HepG2 (cell line): ENCODE results near the gene UNC5B. TPM values are rescaled to one million over a fixed set of nuclear protein-coding genes. Genes with fewer than 3 reads are reported as not detected.

Experiments used
- ATAC-seq: fragments of 200-7000 bp; cut with Tn5 transposase; 3 replicates; pipeline ENCODE4 v1.9.1; 2020; ENCODE audit warnings: mild to moderate bottlenecking, moderate library complexity
- BruUV-seq: library from RNA; stranded (reverse); fragments of 400-500 nt; replicated peaks from 2 replicates; lab custom pipeline; 2021; lab: Mats Ljungman, UMichigan
- CTCF ChIA-PET: fragments of 300-600 bp; formaldehyde crosslinking; extraction: SDS; loops from one replicate; lab custom pipeline; 2021; ENCODE audit warnings: low total read pairs, inconsistent platforms, low intra/inter-chr PET ratio; lab: Yijun Ruan, JAX
- POLR2A ChIA-PET: fragments of 350-600 bp; sonication (Branson Sonifier 250); formaldehyde crosslinking; loops from one replicate; lab custom pipeline; 2020; ENCODE audit warnings: antibody characterized with exemption, inconsistent platforms; lab: Yijun Ruan, JAX
- DNase-seq: peaks from one replicate; pipeline ENCODE4 v3.0.0-alpha.2; 2015; ENCODE audit warnings: low spot score
- FAIRE-seq: peaks from 3 replicates; lab custom pipeline; 2011; peaks lifted over from hg19 to GRCh38; lab: Jason Lieb, UNC
- H2AFZ ChIP-seq: one replicate; pipeline ENCODE4 v1.6.1; 2011; ENCODE audit warnings: low read length, inconsistent platforms
- H3K27ac ChIP-seq: fragments of 300-600 bp; 3 replicates; pipeline ENCODE4 v1.8.0; 2011; ENCODE audit warnings: mixed run types, mild to moderate bottlenecking, mixed read lengths, low read length, inconsistent platforms; ENCODE audit not compliant: insufficient read depth; ENCODE audit errors: extremely low read length
- H3K27me3 ChIP-seq, 2 experiments: fragments of 200-600 bp in 1 of 2; 2 replicates in 1 of 2; 3 replicates in 1 of 2; pipeline versions ENCODE4 v1.6.0 to v1.8.0; 2011; ENCODE audit warnings: low read length in 2 of 2, mild to moderate bottlenecking in 2 of 2, moderate library complexity in 2 of 2, inconsistent platforms in 1 of 2; ENCODE audit not compliant: insufficient read depth in 2 of 2, control insufficient read depth in 1 of 2
- H3K36me3 ChIP-seq, 2 experiments: fragments of 200-600 bp in 1 of 2; replicated peaks in 1 of 2; 2 replicates in 1 of 2; 3 replicates in 1 of 2; pipeline versions ENCODE4 v1.5.1 to v1.8.0; 2011; ENCODE audit warnings: low read length in 2 of 2, inconsistent platforms in 1 of 2; ENCODE audit not compliant: insufficient read depth in 2 of 2, control insufficient read depth in 1 of 2
- H3K4me1 ChIP-seq: 2 replicates; pipeline ENCODE4 v1.5.1; 2012; ENCODE audit warnings: low read length, inconsistent platforms; ENCODE audit not compliant: insufficient read depth
- H3K4me2 ChIP-seq: 2 replicates; pipeline ENCODE4 v1.6.0; 2011; ENCODE audit warnings: low read depth, low read length, inconsistent platforms
- H3K4me3 ChIP-seq, 3 experiments: fragments of 200-600 bp in 1 of 3; sonication (generic), shearing (Covaris generic) in 1 of 3; replicated peaks in 1 of 3; 2 replicates each; pipeline ENCODE4 v1.5.1; 2011 to 2016; ENCODE audit warnings: low read length in 3 of 3, inconsistent platforms in 2 of 3, low read depth in 2 of 3, mild to moderate bottlenecking in 2 of 3, control low read depth in 1 of 3, mixed read lengths in 1 of 3; ENCODE audit not compliant: insufficient read depth in 1 of 3
- H3K79me2 ChIP-seq: one replicate; pipeline ENCODE4 v1.6.1; 2011; ENCODE audit warnings: low read length, inconsistent platforms; ENCODE audit not compliant: insufficient read depth
- H3K9ac ChIP-seq: 2 replicates; pipeline ENCODE4 v1.6.0; 2011; ENCODE audit warnings: mild to moderate bottlenecking, low read depth, low read length, inconsistent platforms; ENCODE audit not compliant: insufficient read depth
- H3K9me3 ChIP-seq: 2 replicates; pipeline ENCODE4 v1.5.1; 2012; ENCODE audit warnings: mild to moderate bottlenecking, low read length
- H4K20me1 ChIP-seq: 2 replicates; pipeline ENCODE4 v1.6.0; 2011; ENCODE audit warnings: inconsistent platforms, mild to moderate bottlenecking, low read length, moderate library complexity; ENCODE audit not compliant: insufficient read depth
- MAFG ChIP-seq: sonication (generic); formaldehyde crosslinking; IDR thresholded peaks from 2 replicates; pipeline ENCODE4 v1.5.1; 2020; ENCODE audit warnings: mild to moderate bottlenecking, missing genetic modification reagents
- TRIM22 ChIP-seq: fragments of 450-650 bp; IDR thresholded peaks from 2 replicates; pipeline ENCODE4 v1.6.1; 2017
- XBP1 ChIP-seq: sonication (generic); formaldehyde crosslinking; IDR thresholded peaks from 2 replicates; pipeline ENCODE4 v1.5.0; 2020; ENCODE audit warnings: missing genetic modification reagents
- ZNF280D ChIP-seq: sonication (generic); formaldehyde crosslinking; IDR thresholded peaks from 2 replicates; pipeline ENCODE4 v1.5.1; 2020; ENCODE audit warnings: mild to moderate bottlenecking, missing genetic modification reagents
- ZNF563 ChIP-seq: sonication (generic); formaldehyde crosslinking; IDR thresholded peaks from 2 replicates; pipeline ENCODE4 v1.8.0; 2022; ENCODE audit warnings: mild to moderate bottlenecking, moderate library complexity, missing genetic modification reagents
- WGBS: methylation state at CpG from one replicate; pipeline ENCODE4 v1.1.6; 2017; ENCODE audit warnings: low lambda C conversion rate; 5-methylcytosine and 5-hydroxymethylcytosine counted together
- in situ Hi-C: cut with HindIII; loops from 2 replicates; pipeline ENCODE4 v1.10.0; 2017; ENCODE audit warnings: low pct_unique_long_range_greater_than_20kb; ENCODE audit not compliant: extremely low pct_ligation_motif_present
- intact Hi-C: fragments of 100-400 bp; cut with micrococcal nuclease; formaldehyde crosslinking; loops from one replicate; pipeline ENCODE4 v1.10.0; 2022; ENCODE audit not compliant: unreplicated experiment
- polyA plus RNA-seq, 8 experiments: library from polyadenylated mRNA; depleted of rRNA in 3 of 8; stranded (reverse) in 7 of 8; unstranded in 1 of 8; fragments of >200 nt; fragmentation: Illumina TruSeq in 4 of 8; extraction: Trizol in 4 of 8; gene quantifications; 2 replicates each; pipeline versions ENCODE4 v1.2.1 to v1.2.3, GENCODE V29; 2011 to 2016; ENCODE audit warnings: low read depth in 4 of 8, missing spikeins in 1 of 8, mixed read lengths in 1 of 8; ENCODE audit not compliant: insufficient read depth in 1 of 8
- total RNA-seq, 5 experiments: library from RNA; depleted of rRNA; stranded (reverse); fragments of >200 nt; fragmentation: Illumina TruSeq; extraction: Trizol; gene quantifications; 2 replicates each; pipeline ENCODE4 v1.2.3, GENCODE V29; 2016; ENCODE audit warnings: low read depth in 1 of 5

Gene UNC5B
- total and polyA plus RNA-seq, 2 of the 13 experiments (the other 11 are each of a cell fraction or from before 2014, with no cell fraction given), result 0.07 TPM

GRCh38 chr10:71203716-71204115, 8.7 kb upstream of the UNC5B start:
- H3K4me2 ChIP-seq, result no peak overlapping the region
- no peak for TF ChIP-seq MAFG (CRISPR knock-in tag)
- TF ChIP-seq ZNF280D (CRISPR knock-in tag), result no peak
- TF ChIP-seq XBP1 (CRISPR knock-in tag), result no peak
- TF ChIP-seq TRIM22, result no peak
- TF ChIP-seq ZNF563 (CRISPR knock-in tag), result no peak
- TF ChIP-seq, all 625 proteins: peak for 0
- BruUV-seq, result no TSS peak
- DNase-seq (no peak), FAIRE-seq (no peak), ATAC-seq (no peak)
- H3K27ac ChIP-seq, result no peak overlapping the region
- ChIA-PET POLR2A (no interaction called here), CTCF (no interaction called here)
- H2AFZ ChIP-seq, result no peak overlapping the region
- peaks cover 2 to 11% of the 10 kb centered on the region in 2 experiments; a peak in 2 of 5 replicates for H3K27me3 ChIP-seq
- intact Hi-C loops (no loop called here), in situ Hi-C loops (no loop called here)
- H3K4me1 ChIP-seq, result no peaks in the 10 kb centered on the region
- H3K9me3 ChIP-seq, result no peaks in the 10 kb centered on the region
- no peaks in the 10 kb centered on the region for H3K36me3 ChIP-seq
- H4K20me1 ChIP-seq, result no peaks in the 10 kb centered on the region
- H3K9ac ChIP-seq, result no peak overlapping the region
- WGBS, result 2% methylated on average over 5 of the region's 5 CpGs
- no peak overlapping the region for H3K4me3 ChIP-seq
- H3K79me2 ChIP-seq, result no peaks in the 10 kb centered on the region
